ENCODE results near the gene PSMG4. TPM values are rescaled to one million over a fixed set of nuclear protein-coding genes. Genes with fewer than 3 reads are reported as not detected.

PSMG4 gene
- total and polyA plus RNA-seq, 2 donors (not counting 3 experiments of a cell fraction or from before 2014, with no cell fraction given): 31.4 to 46.0 TPM

GRCh38 chr6:3294921-3295871 lies 36.4 kb downstream of the PSMG4 start:
- dilution Hi-C loops (cut with MboI; ENCODE audit: extremely low pct_ligation_motif_present, low sequenced_read_pairs) (loop anchor here (25.0 kb wide), 1 partner anchor 692 kb away; no protein-coding TSS in a partner anchor), intact Hi-C loops (cut with micrococcal nuclease) (no loop called here)
- Histone ChIP-seq H2AFZ (ENCODE audit: low read depth, low read length) (no peak overlapping the region), H3K4me1 (ENCODE audit: control insufficient read depth, extremely low read depth, insufficient read depth, low read length) (peaks cover 6% of the 10 kb centered on the region), H3K27ac (ENCODE audit: insufficient read depth, low read depth, low read length) (no peak overlapping the region), H3K9me3 (replicated peaks; ENCODE audit: control insufficient read depth, insufficient read depth, low read length) (no peaks in the 10 kb centered on the region), H3K4me2 (ENCODE audit: insufficient read depth, low read length) (no peak overlapping the region), H3K4me3 (replicated peaks in 1 of 3; ENCODE audit: insufficient read depth in 1 of 3, low read depth in 1 of 3, low read length in 3 of 3) (no peak overlapping the region), H3K27me3 (ENCODE audit: control insufficient read depth in 2 of 2, insufficient read depth in 2 of 2, low read length in 2 of 2) (no peaks in the 10 kb centered on the region), H3K9me1 (replicated peaks; ENCODE audit: control insufficient read depth, extremely low read depth, insufficient read depth, low read length) (no peaks in the 10 kb centered on the region), H3K36me3 (ENCODE audit: control insufficient read depth in 2 of 2, extremely low read depth in 1 of 2, insufficient read depth in 2 of 2, low read length in 2 of 2) (peaks cover 0 to 2% of the 10 kb centered on the region in 2 experiments), H4K20me1 (replicated peaks; ENCODE audit: control insufficient read depth, extremely low read depth, insufficient read depth, low read length) (no peaks in the 10 kb centered on the region), H3K9ac (replicated peaks; ENCODE audit: extremely low read depth, insufficient read depth, low read length) (no peak overlapping the region), H3K79me2 (ENCODE audit: control insufficient read depth, insufficient read depth, low read length) (no peaks in the 10 kb centered on the region)
- ChIA-PET POLR2A (no interaction called here), CTCF (interaction anchor here (1.0 to 1.6 kb wide), 4 partner anchors 14 to 683 kb away, joined by 3 to 6 read pairs (median 4); no protein-coding TSS in a partner anchor)
- no TSS peak for BruUV-seq (replicated peaks)
- no peak for TF ChIP-seq JUN (IDR thresholded peaks at IDR 0.05; ENCODE audit: borderline replicate concordance, insufficient read depth, insufficient read length, low read depth)
- no peak for TF ChIP-seq POLR2A (IDR thresholded peaks at IDR 0.05; ENCODE audit: low read depth, low read length)
- no peak for TF ChIP-seq GATA2 (IDR thresholded peaks at IDR 0.05; ENCODE audit: insufficient read depth, insufficient read length, low read depth, low read length)
- no peak for TF ChIP-seq MYC (IDR thresholded peaks at IDR 0.05; ENCODE audit: low read depth, low read length)
- no peak for TF ChIP-seq POLR2AphosphoS5 (IDR thresholded peaks at IDR 0.05; ENCODE audit: insufficient read depth, low read depth, low read length)
- TF ChIP-seq EZH2 (IDR thresholded peaks at IDR 0.05; ENCODE audit: borderline replicate concordance, low read depth, low read length, severe bottlenecking): no peak
- TF ChIP-seq CTCF (IDR thresholded peaks at IDR 0.05; ENCODE audit: extremely low read depth in 1 of 2, insufficient read depth in 1 of 2, low read depth in 1 of 2, low read length in 2 of 2): no peak
- TF ChIP-seq FOS (IDR thresholded peaks at IDR 0.05; ENCODE audit: borderline replicate concordance, insufficient read depth, low read length): no peak
- TF ChIP-seq MAX (IDR thresholded peaks at IDR 0.05; ENCODE audit: insufficient read depth, insufficient read length): no peak
- DNase-seq (ENCODE audit: low read depth, low spot score): no peak
- FAIRE-seq: no peak
